Loucy (cell line): ENCODE results near the gene TMEM183A.
A peak's percentile ranks its signal among the peaks of the same experiment; 100 is the strongest.

Source experiments
- H2AFZ ChIP-seq: fragments of 200-600 bp; sonication (generic); 2 replicates; pipeline ENCODE4 v1.6.0; 2016; ENCODE audit warnings: antibody characterized with exemption, mild to moderate bottlenecking, low read length, moderate library complexity
- H3F3A ChIP-seq: fragments of 200-600 bp; 2 replicates; pipeline ENCODE4 v1.6.0; 2016; ENCODE audit warnings: antibody characterized with exemption, low read depth, mild to moderate bottlenecking
- H3K27me3 ChIP-seq: fragments of 200-600 bp; sonication (generic); 2 replicates; pipeline ENCODE4 v1.6.1; 2014; ENCODE audit warnings: low read length, mild to moderate bottlenecking; ENCODE audit not compliant: insufficient read depth, poor library complexity, severe bottlenecking
- H3K36me3 ChIP-seq: fragments of 200-600 bp; sonication (generic); 2 replicates; pipeline ENCODE4 v1.6.1; 2016; ENCODE audit warnings: low read length; ENCODE audit not compliant: insufficient read depth
- H3K4me1 ChIP-seq: fragments of 200-600 bp; sonication (generic); 2 replicates; pipeline ENCODE4 v1.5.1; 2014; ENCODE audit warnings: low read length, mild to moderate bottlenecking; ENCODE audit not compliant: insufficient read depth, poor library complexity, severe bottlenecking
- H3K4me2 ChIP-seq: fragments of 200-600 bp; sonication (generic); 2 replicates; pipeline ENCODE4 v1.6.0; 2014; ENCODE audit warnings: antibody characterized with exemption, low read length, low read depth, mild to moderate bottlenecking; ENCODE audit not compliant: poor library complexity, severe bottlenecking
- H3K4me3 ChIP-seq: fragments of 200-600 bp; sonication (generic); 2 replicates; pipeline ENCODE4 v1.5.1; 2014; ENCODE audit warnings: low read length, mild to moderate bottlenecking, mixed read lengths; ENCODE audit not compliant: poor library complexity, severe bottlenecking
- H3K79me2 ChIP-seq: fragments of 200-600 bp; sonication (generic); 2 replicates; pipeline ENCODE4 v1.6.1; 2014; ENCODE audit warnings: low read length; ENCODE audit not compliant: insufficient read depth
- H3K9ac ChIP-seq: fragments of 200-600 bp; sonication (generic); 2 replicates; pipeline ENCODE4 v1.6.0; 2014; ENCODE audit warnings: mild to moderate bottlenecking, low read depth, low read length, moderate library complexity; ENCODE audit not compliant: poor library complexity, severe bottlenecking
- H3K9me2 ChIP-seq: fragments of 200-600 bp; sonication (generic); replicated peaks from 2 replicates; pipeline ENCODE4 v1.6.1; 2016; ENCODE audit warnings: low read depth, low read length, mixed read lengths
- H3K9me3 ChIP-seq: fragments of 200-600 bp; sonication (generic); 2 replicates; pipeline ENCODE4 v1.6.1; 2014; ENCODE audit warnings: mild to moderate bottlenecking, antibody characterized with exemption, low read length, low read depth; ENCODE audit not compliant: insufficient read depth
- H4K20me1 ChIP-seq: fragments of 200-600 bp; sonication (generic); 2 replicates; pipeline ENCODE4 v1.6.0; 2014; ENCODE audit warnings: antibody characterized with exemption, low read length, mild to moderate bottlenecking; ENCODE audit not compliant: insufficient read depth, poor library complexity, severe bottlenecking
- CTCF ChIP-seq: fragments of 200-600 bp; sonication (generic); conservative IDR thresholded peaks from 2 replicates; pipeline ENCODE4 v1.5.1; 2014; ENCODE audit warnings: mild to moderate bottlenecking, antibody characterized with exemption, low read length
- EZH2phosphoT487 ChIP-seq: fragments of 200-600 bp; IDR thresholded peaks from 2 replicates; pipeline ENCODE4 v1.6.1; 2018; ENCODE audit warnings: antibody characterized with exemption, mild to moderate bottlenecking, moderate library complexity, borderline replicate concordance

Gene TMEM183A

GRCh38 chr1:203058676-203058935 is 51.4 kb downstream of the TMEM183A start:
- Histone ChIP-seq H3K79me2 (no peaks in the 10 kb centered on the region), H3K9me3 (no peaks in the 10 kb centered on the region), H3K4me1 (peaks cover 9% of the 10 kb centered on the region), H3F3A (no peaks in the 10 kb centered on the region), H3K36me3 (no peaks in the 10 kb centered on the region), H3K4me3 (no peak overlapping the region), H3K27me3 (no peaks in the 10 kb centered on the region), H3K4me2 (no peak overlapping the region), H4K20me1 (no peaks in the 10 kb centered on the region), H3K9me2 (no peaks in the 10 kb centered on the region), H3K9ac (no peak overlapping the region), H2AFZ (no peak overlapping the region)
- no peak for TF ChIP-seq EZH2phosphoT487

GRCh38 chr1:203059485-203059884 is 52.3 kb downstream of the TMEM183A start:
- no peaks in the 10 kb centered on the region for H3K36me3 ChIP-seq
- no peaks in the 10 kb centered on the region for H3K27me3 ChIP-seq
- H3K4me1 ChIP-seq, result peaks cover 9% of the 10 kb centered on the region
- peak overlapping the region; percentile 82 for H2AFZ ChIP-seq
- TF ChIP-seq CTCF, result no peak
- TF ChIP-seq EZH2phosphoT487, result no peak
- H3K9ac ChIP-seq, result no peak overlapping the region
- H3K4me2 ChIP-seq, result peak overlapping the region; percentile 8
- H4K20me1 ChIP-seq, result no peaks in the 10 kb centered on the region
- no peaks in the 10 kb centered on the region for H3K79me2 ChIP-seq
- no peaks in the 10 kb centered on the region for H3K9me2 ChIP-seq
- H3K9me3 ChIP-seq, result no peaks in the 10 kb centered on the region
- H3F3A ChIP-seq, result no peaks in the 10 kb centered on the region
- no peak overlapping the region for H3K4me3 ChIP-seq

- H4K20me1 ChIP-seq, result no peaks in the 10 kb centered on the region
- no peaks in the 10 kb centered on the region for H3K27me3 ChIP-seq
- no peaks in the 10 kb centered on the region for H3F3A ChIP-seq
- H3K4me1 ChIP-seq, result peaks cover 9% of the 10 kb centered on the region
- no peaks in the 10 kb centered on the region for H3K9me3 ChIP-seq
- H3K4me3 ChIP-seq, result no peak overlapping the region
- H3K36me3 ChIP-seq, result no peaks in the 10 kb centered on the region
- H3K79me2 ChIP-seq, result no peaks in the 10 kb centered on the region
- H3K9me2 ChIP-seq, result no peaks in the 10 kb centered on the region
- TF ChIP-seq EZH2phosphoT487, result no peak
- TF ChIP-seq CTCF, result no peak
- no peak overlapping the region for H3K9ac ChIP-seq
- H2AFZ ChIP-seq, result no peak overlapping the region
- no peak overlapping the region for H3K4me2 ChIP-seq
These were observed 52.9 kb downstream of the TMEM183A start for GRCh38 chr1:203060115-203060514.

GRCh38 chr1:203063287-203063686 is 56.1 kb downstream of the TMEM183A start:
- Histone ChIP-seq H3K4me2 (no peak overlapping the region), H3K9me3 (no peaks in the 10 kb centered on the region)

More at GRCh38 chr1:203063287-203063686, 56.1 kb downstream of the TMEM183A start:
- TF ChIP-seq CTCF (no peak), EZH2phosphoT487 (no peak)
- H3K4me1 ChIP-seq, result peaks cover 6% of the 10 kb centered on the region
- H3K9ac ChIP-seq, result no peak overlapping the region
- H3F3A ChIP-seq, result no peaks in the 10 kb centered on the region
- H3K79me2 ChIP-seq, result no peaks in the 10 kb centered on the region
- no peaks in the 10 kb centered on the region for H4K20me1 ChIP-seq
- H3K27me3 ChIP-seq, result no peaks in the 10 kb centered on the region
- H3K4me3 ChIP-seq, result no peak overlapping the region
- no peak overlapping the region for H2AFZ ChIP-seq
- no peaks in the 10 kb centered on the region for H3K9me2 ChIP-seq
- no peaks in the 10 kb centered on the region for H3K36me3 ChIP-seq
